ENCODE results near the gene GCSH. TPM values are rescaled to one million over a fixed set of nuclear protein-coding genes. Genes with fewer than 3 reads are reported as not detected.

GCSH gene
- total and polyA plus RNA-seq, 2 of the 13 experiments (the other 11 are each of a cell fraction or from before 2014, with no cell fraction given): 35.9 to 103 TPM

GRCh38 chr16:81140930-81141780 lies 45.0 kb upstream of the GCSH start (continued):
- TF ChIP-seq ZNF441 (CRISPR knock-in tag; IDR thresholded peaks at IDR 0.05; ENCODE audit: borderline replicate concordance) (peak; percentile 50; the same call in 1 of the 2 replicates), MAFK (conservative IDR thresholded peaks at IDR 0.05 in 1 of 2, IDR thresholded peaks at IDR 0.05 in 1 of 2; ENCODE audit: low read length in 2 of 2) (peak; percentile 67 to 87; a peak in 3 of 4 replicates), NKX3-1 (CRISPR knock-in tag; IDR thresholded peaks at IDR 0.05) (no peak), SOX6 (IDR thresholded peaks at IDR 0.05) (no peak), SOX6 (CRISPR knock-in tag; IDR thresholded peaks at IDR 0.05) (peak; percentile 64), SPEN (CRISPR knock-in tag; IDR thresholded peaks at IDR 0.05; ENCODE audit: low read depth) (peak; percentile 59), SMAD3 (CRISPR knock-in tag; IDR thresholded peaks at IDR 0.05) (peak; percentile 40; the same call in 1 of the 2 replicates), AFF4 (CRISPR knock-in tag; IDR thresholded peaks at IDR 0.05) (no peak), STAT5B (CRISPR knock-in tag; IDR thresholded peaks at IDR 0.05) (peak; percentile 60; the same call in 1 of the 2 replicates), ZMYM4 (CRISPR knock-in tag; IDR thresholded peaks at IDR 0.05) (peak; percentile 58; the same call in 1 of the 2 replicates), DMAP1 (CRISPR knock-in tag; IDR thresholded peaks at IDR 0.05) (peak; percentile 83), PHF8 (CRISPR knock-in tag; IDR thresholded peaks at IDR 0.05) (peak; percentile 79), SOX13 (IDR thresholded peaks at IDR 0.05) (no peak), SOX13 (CRISPR knock-in tag; conservative IDR thresholded peaks at IDR 0.05 in 1 of 2, IDR thresholded peaks at IDR 0.05 in 1 of 2) (peak in 1 of 2 experiments; percentile 28; a peak in 1 of 4 replicates), KDM2A (CRISPR knock-in tag; IDR thresholded peaks at IDR 0.05; ENCODE audit: borderline replicate concordance, low read depth) (peak; percentile 85), ZNF292 (CRISPR knock-in tag; IDR thresholded peaks at IDR 0.05; ENCODE audit: borderline replicate concordance, low read depth) (peak; percentile 59; the same call in 1 of the 2 replicates), JUND (CRISPR knock-in tag; IDR thresholded peaks at IDR 0.05) (0 out of 2 replicates have a peak, but pooled peaks have one; percentile 55), HNF4A (CRISPR knock-in tag; IDR thresholded peaks at IDR 0.05) (0 out of 2 replicates have a peak, but pooled peaks have one; percentile 3), XBP1 (CRISPR knock-in tag; IDR thresholded peaks at IDR 0.05) (no peak), ZNF816 (CRISPR knock-in tag; IDR thresholded peaks at IDR 0.05; ENCODE audit: borderline replicate concordance) (no peak), TAF1 (CRISPR knock-in tag; IDR thresholded peaks at IDR 0.05) (peak; percentile 70; the same call in 1 of the 2 replicates), NRL (CRISPR knock-in tag; IDR thresholded peaks at IDR 0.05; ENCODE audit: borderline replicate concordance) (peak; percentile 87), TFAP4 (IDR thresholded peaks at IDR 0.05; ENCODE audit: borderline replicate concordance, low read depth) (peak; percentile 72; the same call in 1 of the 2 replicates), XRCC5 (optimal IDR thresholded peaks at IDR 0.05; ENCODE audit: low read length) (peak; percentile 81)
- TF ChIP-seq, protein P1, sequence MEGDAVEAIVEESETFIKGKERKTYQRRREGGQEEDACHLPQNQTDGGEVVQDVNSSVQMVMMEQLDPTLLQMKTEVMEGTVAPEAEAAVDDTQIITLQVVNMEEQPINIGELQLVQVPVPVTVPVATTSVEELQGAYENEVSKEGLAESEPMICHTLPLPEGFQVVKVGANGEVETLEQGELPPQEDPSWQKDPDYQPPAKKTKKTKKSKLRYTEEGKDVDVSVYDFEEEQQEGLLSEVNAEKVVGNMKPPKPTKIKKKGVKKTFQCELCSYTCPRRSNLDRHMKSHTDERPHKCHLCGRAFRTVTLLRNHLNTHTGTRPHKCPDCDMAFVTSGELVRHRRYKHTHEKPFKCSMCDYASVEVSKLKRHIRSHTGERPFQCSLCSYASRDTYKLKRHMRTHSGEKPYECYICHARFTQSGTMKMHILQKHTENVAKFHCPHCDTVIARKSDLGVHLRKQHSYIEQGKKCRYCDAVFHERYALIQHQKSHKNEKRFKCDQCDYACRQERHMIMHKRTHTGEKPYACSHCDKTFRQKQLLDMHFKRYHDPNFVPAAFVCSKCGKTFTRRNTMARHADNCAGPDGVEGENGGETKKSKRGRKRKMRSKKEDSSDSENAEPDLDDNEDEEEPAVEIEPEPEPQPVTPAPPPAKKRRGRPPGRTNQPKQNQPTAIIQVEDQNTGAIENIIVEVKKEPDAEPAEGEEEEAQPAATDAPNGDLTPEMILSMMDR (CRISPR knock-in tag; IDR thresholded peaks at IDR 0.05): peak; percentile 84
